ENCODE measurements around the gene CCDC194. TPM values are rescaled to one million over a fixed set of nuclear protein-coding genes. Genes with fewer than 3 reads are reported as not detected.

CCDC194 gene
- polyA plus RNA-seq, 1 donor from 2014 or later = not detected

- no peak overlapping the region for H2AFZ ChIP-seq (ENCODE audit: low read depth, low read length)
- no peaks in the 10 kb centered on the region for H4K20me1 ChIP-seq (ENCODE audit: insufficient read depth)
- no peak for TF ChIP-seq REST (IDR thresholded peaks at IDR 0.05; ENCODE audit: borderline replicate concordance)
- TF ChIP-seq CTCF (IDR thresholded peaks at IDR 0.05; ENCODE audit: poor library complexity, severe bottlenecking) = no peak
- TF ChIP-seq SMC3 (conservative IDR thresholded peaks at IDR 0.05; ENCODE audit: poor library complexity) = no peak
- no peak for TF ChIP-seq TAF1 (IDR thresholded peaks at IDR 0.05; ENCODE audit: low read depth)
- TF ChIP-seq POLR2AphosphoS5 (IDR thresholded peaks at IDR 0.05) = no peak
- TF ChIP-seq RAD21 (conservative IDR thresholded peaks at IDR 0.05) = no peak
- no peak for TF ChIP-seq EP300 (conservative IDR thresholded peaks at IDR 0.05; ENCODE audit: poor library complexity, severe bottlenecking)
- no peak for TF ChIP-seq EZH2 (IDR thresholded peaks at IDR 0.05; ENCODE audit: borderline replicate concordance, insufficient read depth, low read length, poor library complexity, severe bottlenecking)
- TF ChIP-seq MXI1 (conservative IDR thresholded peaks at IDR 0.05; ENCODE audit: poor library complexity, severe bottlenecking) = no peak
- H3K9me2 ChIP-seq (ENCODE audit: insufficient read depth, low read length) = no peaks in the 10 kb centered on the region
- no peak overlapping the region for H3K9ac ChIP-seq (ENCODE audit: low read length)
- H3K4me3 ChIP-seq (ENCODE audit: low read length) = no peak overlapping the region
- no peaks in the 10 kb centered on the region for H3K27me3 ChIP-seq (ENCODE audit: insufficient read depth, low read depth, low read length)
- no peak overlapping the region for H3K4me2 ChIP-seq (ENCODE audit: low read length)
- H3F3A ChIP-seq (ENCODE audit: insufficient read depth, low read length, poor library complexity, severe bottlenecking) = no peaks in the 10 kb centered on the region
- H3K27ac ChIP-seq (ENCODE audit: low read length) = no peak overlapping the region
- H3K36me3 ChIP-seq (ENCODE audit: insufficient read depth, low read length) = no peaks in the 10 kb centered on the region
- H3K79me2 ChIP-seq (replicated peaks; ENCODE audit: insufficient read depth, low read length) = no peaks in the 10 kb centered on the region
- H3K9me3 ChIP-seq (ENCODE audit: low read length) = no peaks in the 10 kb centered on the region
Measured at GRCh38 chr19:17404015-17404414, 10.0 kb upstream of the CCDC194 start.

GRCh38 chr19:17402982-17403855, 9.2 kb upstream of the CCDC194 start:
- no peaks in the 10 kb centered on the region for H3K9me2 ChIP-seq (ENCODE audit: insufficient read depth, low read length)
- no peaks in the 10 kb centered on the region for H3K9me3 ChIP-seq (ENCODE audit: low read length)
- no peaks in the 10 kb centered on the region for H3K36me3 ChIP-seq (ENCODE audit: insufficient read depth, low read length)
- no peaks in the 10 kb centered on the region for H3K27me3 ChIP-seq (ENCODE audit: insufficient read depth, low read depth, low read length)
- TF ChIP-seq CTCF (IDR thresholded peaks at IDR 0.05; ENCODE audit: poor library complexity, severe bottlenecking) = no peak
- TF ChIP-seq MXI1 (conservative IDR thresholded peaks at IDR 0.05; ENCODE audit: poor library complexity, severe bottlenecking) = no peak
- no peak for TF ChIP-seq EZH2 (IDR thresholded peaks at IDR 0.05; ENCODE audit: borderline replicate concordance, insufficient read depth, low read length, poor library complexity, severe bottlenecking)
- TF ChIP-seq EP300 (conservative IDR thresholded peaks at IDR 0.05; ENCODE audit: poor library complexity, severe bottlenecking) = no peak
- no peak for TF ChIP-seq TAF1 (IDR thresholded peaks at IDR 0.05; ENCODE audit: low read depth)
- no peaks in the 10 kb centered on the region for H4K20me1 ChIP-seq (ENCODE audit: insufficient read depth)
- H3K4me3 ChIP-seq (ENCODE audit: low read length) = no peak overlapping the region
- H3K4me2 ChIP-seq (ENCODE audit: low read length) = no peak overlapping the region
- H2AFZ ChIP-seq (ENCODE audit: low read depth, low read length) = no peak overlapping the region
- H3K79me2 ChIP-seq (replicated peaks; ENCODE audit: insufficient read depth, low read length) = no peaks in the 10 kb centered on the region
- no peak overlapping the region for H3K9ac ChIP-seq (ENCODE audit: low read length)
- H3F3A ChIP-seq (ENCODE audit: insufficient read depth, low read length, poor library complexity, severe bottlenecking) = no peaks in the 10 kb centered on the region
- no peak overlapping the region for H3K27ac ChIP-seq (ENCODE audit: low read length)
